GM12878 (cell line): ENCODE data around the gene CPHXL2. TPM values are rescaled to one million over a fixed set of nuclear protein-coding genes. Genes with fewer than 3 reads are reported as not detected.

Source experiments
- ATAC-seq: fragments of 200-7000 bp; cut with Tn5 transposase; 3 replicates; pipeline ENCODE4 v1.9.1; 2020; ENCODE audit warnings: mild to moderate bottlenecking, moderate library complexity
- BruUV-seq: library from RNA; stranded (reverse); fragments of 400-500 nt; replicated peaks from 2 replicates; lab custom pipeline; 2021; lab: Mats Ljungman, UMichigan
- CTCF ChIA-PET: fragments of 300-600 bp; sonication (Branson Sonifier 250); formaldehyde crosslinking; extraction: SDS; loops from one replicate; lab custom pipeline; 2021; ENCODE audit warnings: inconsistent platforms; lab: Yijun Ruan, JAX
- POLR2A ChIA-PET: fragments of 350-600 bp; formaldehyde crosslinking; extraction: SDS; loops from one replicate; lab custom pipeline; 2021; ENCODE audit warnings: inconsistent platforms; lab: Charles Lee
- RAD21 ChIA-PET: fragments of 300-600 bp; sonication (Branson Sonifier 250); formaldehyde crosslinking; loops from one replicate; lab custom pipeline; 2023; ENCODE audit warnings: antibody characterized with exemption; ENCODE audit not compliant: unreplicated experiment; lab: Charles Lee
- SMC1A ChIA-PET: fragments of 300-600 bp; sonication (Branson Sonifier 250); formaldehyde crosslinking; loops from one replicate; lab custom pipeline; 2023; ENCODE audit not compliant: unreplicated experiment, uncharacterized antibody; lab: Charles Lee
- DNase-seq: peaks from one replicate; pipeline ENCODE4 v3.0.0-alpha.2; 2011; ENCODE audit warnings: low read depth, low spot score
- FAIRE-seq: peaks from 3 replicates; lab custom pipeline; 2011; peaks lifted over from hg19 to GRCh38; lab: Jason Lieb, UNC
- H2AFZ ChIP-seq: 2 replicates; pipeline ENCODE4 v1.6.0; 2011; ENCODE audit warnings: low read depth, low read length, control low read depth; ENCODE audit not compliant: control insufficient read depth
- H3K27ac ChIP-seq: 2 replicates; pipeline ENCODE4 v1.5.1; 2011; ENCODE audit warnings: control low read depth; ENCODE audit not compliant: control insufficient read depth, insufficient read depth
- H3K27me3 ChIP-seq, 2 experiments: replicated peaks in 1 of 2; 2 replicates each; pipeline versions ENCODE4 v1.6.0 to v1.6.1; 2011; ENCODE audit warnings: low read length in 1 of 2; ENCODE audit not compliant: control insufficient read depth in 2 of 2, insufficient read depth in 2 of 2
- H3K36me3 ChIP-seq, 2 experiments: 2 replicates each; pipeline ENCODE4 v1.5.1; 2011; ENCODE audit warnings: low read length in 1 of 2; ENCODE audit not compliant: control insufficient read depth in 2 of 2, insufficient read depth in 2 of 2
- H3K4me1 ChIP-seq: 2 replicates; pipeline ENCODE4 v1.6.1; 2011; ENCODE audit warnings: mild to moderate bottlenecking, low read length, moderate library complexity, mixed read lengths; ENCODE audit not compliant: control insufficient read depth, insufficient read depth
- H3K4me2 ChIP-seq: 2 replicates; pipeline ENCODE4 v1.6.0; 2011; ENCODE audit warnings: control low read depth; ENCODE audit not compliant: control insufficient read depth, insufficient read depth
- H3K4me3 ChIP-seq: fragments of 200-600 bp; sonication (generic); 2 replicates; pipeline ENCODE4 v1.5.1; 2016
- H3K79me2 ChIP-seq: 2 replicates; pipeline ENCODE4 v1.6.0; 2011; ENCODE audit warnings: low read length; ENCODE audit not compliant: control insufficient read depth, insufficient read depth
- H3K9ac ChIP-seq: 2 replicates; pipeline ENCODE4 v1.8.0; 2011; ENCODE audit warnings: low read length, control low read depth, mixed read lengths; ENCODE audit not compliant: control insufficient read depth, insufficient read depth
- H3K9me3 ChIP-seq: replicated peaks from 3 replicates; pipeline ENCODE4 v1.5.1; 2011; ENCODE audit warnings: mild to moderate bottlenecking, low read length; ENCODE audit not compliant: control insufficient read depth, insufficient read depth
- H4K20me1 ChIP-seq: 2 replicates; pipeline ENCODE4 v1.6.0; 2011; ENCODE audit not compliant: control insufficient read depth, insufficient read depth
- EGR1 ChIP-seq, 2 experiments: IDR thresholded peaks; 1 replicate in 1 of 2; 2 replicates in 1 of 2; pipeline ENCODE4 v1.6.1; 2011 to 2012; ENCODE audit warnings: low read depth in 2 of 2, low read length in 2 of 2, borderline replicate concordance in 1 of 2, mild to moderate bottlenecking in 1 of 2, moderate library complexity in 1 of 2
- EZH2 ChIP-seq: IDR thresholded peaks from 2 replicates; pipeline ENCODE4 v1.6.1; 2012; ENCODE audit warnings: low read depth, mild to moderate bottlenecking, control low read depth, inconsistent platforms, low read length, borderline replicate concordance; ENCODE audit not compliant: control insufficient read depth
- FOS ChIP-seq: IDR thresholded peaks from 3 replicates; pipeline ENCODE4 v1.6.1; 2011; ENCODE audit warnings: borderline replicate concordance; ENCODE audit not compliant: insufficient read length; ENCODE audit errors: extremely low read depth
- NBN ChIP-seq: fragments of 450-650 bp; IDR thresholded peaks from 2 replicates; pipeline ENCODE4 v1.6.1; 2016
- PAX8 ChIP-seq: fragments of 450-650 bp; IDR thresholded peaks from 2 replicates; pipeline ENCODE4 v1.6.1; 2017; ENCODE audit warnings: mild to moderate bottlenecking, moderate library complexity
- RB1 ChIP-seq: fragments of 450-650 bp; formaldehyde crosslinking; IDR thresholded peaks from 2 replicates; pipeline ENCODE4 v1.6.1; 2017; ENCODE audit warnings: mild to moderate bottlenecking, borderline replicate concordance
- ZNF384 ChIP-seq: IDR thresholded peaks from 2 replicates; pipeline ENCODE4 v1.6.1; 2012; ENCODE audit warnings: low read depth, mild to moderate bottlenecking, low read length, improper control_type of control experiment, borderline replicate concordance
- ZNF687 ChIP-seq: fragments of 450-650 bp; IDR thresholded peaks from 2 replicates; pipeline ENCODE4 v1.6.1; 2017; ENCODE audit warnings: mild to moderate bottlenecking, moderate library complexity
- WGBS: methylation state at CpG from one replicate; pipeline ENCODE4 v1.1.6; 2016; ENCODE audit warnings: low lambda C conversion rate; ENCODE audit not compliant: insufficient replicate concordance, insufficient coverage; ENCODE audit errors: missing lambda C conversion rate; 5-methylcytosine and 5-hydroxymethylcytosine counted together
- in situ Hi-C: fragments of 300-500 bp; cut with MboI; formaldehyde crosslinking; loops from 9 replicates; pipeline ENCODE4 v1.14.3; 2018; ENCODE audit warnings: mixed read lengths
- intact Hi-C: fragments of 100-400 bp; cut with micrococcal nuclease; formaldehyde crosslinking; loops from one replicate; pipeline ENCODE4 v1.14.2; 2022; ENCODE audit not compliant: unreplicated experiment
- polyA plus RNA-seq, 11 experiments: library from polyadenylated mRNA; depleted of rRNA in 4 of 11; unstranded in 6 of 11; stranded (reverse) in 5 of 11; fragments of >200 nt; fragmentation: Nextera tagmentation in 4 of 11; fragmentation: Illumina TruSeq in 1 of 11; extraction: Ambion mirVana in 4 of 11; extraction: Trizol in 1 of 11; gene quantifications; 1 replicate in 1 of 11; 2 replicates in 10 of 11; pipeline versions ENCODE4 v1.2.1 to v1.2.3, GENCODE V29; 2011 to 2016; ENCODE audit warnings: inconsistent platforms in 2 of 11, missing spikeins in 2 of 11, low read depth in 1 of 11
- total RNA-seq, 4 experiments: library from RNA; depleted of rRNA in 3 of 4; stranded (reverse); fragments of >200 nt in 3 of 4; fragmentation: Illumina TruSeq in 1 of 4; extraction: Trizol in 1 of 4; gene quantifications; 2 replicates each; pipeline versions ENCODE4 v1.2.1 to v1.2.3, GENCODE V29; 2013 to 2021
- TF ChIP-seq, protein P1 (sequence below): fragments of 450-650 bp; formaldehyde crosslinking; IDR thresholded peaks from 2 replicates; pipeline ENCODE4 v1.4.0; 2022; ENCODE audit warnings: mild to moderate bottlenecking, moderate library complexity

CPHXL2 gene
- total and polyA plus RNA-seq, 10 of the 15 experiments (the other 5 are each of a cell fraction or from before 2014, with no cell fraction given) = not detected

- 0 out of 3 replicates have a peak, but pooled peaks of 1 of the 2 experiments have one; percentile 7 for TF ChIP-seq EGR1 (IDR thresholded peaks at IDR 0.05; ENCODE audit: borderline replicate concordance in 1 of 2, low read depth in 2 of 2, low read length in 2 of 2)
- no peak for TF ChIP-seq EZH2
- TF ChIP-seq RB1 = 0 out of 2 replicates have a peak, but pooled peaks have one; percentile 8
- peak; percentile 69; the same call in 1 of the 2 replicates for TF ChIP-seq NBN
- TF ChIP-seq, all 136 proteins: peak for 20
These were observed 28.3 kb downstream of the CPHXL2 start (continued) for GRCh38 chr16:75648265-75649076.

- Histone ChIP-seq H3K9me3 (no peaks in the 10 kb centered on the region), H2AFZ (peak within 1 kb of the TSS; percentile 83), H3K36me3 (peaks cover 0 to 10% of the 10 kb centered on the region in 2 experiments; a peak in 3 of 4 replicates), H4K20me1 (peaks cover 4% of the 10 kb centered on the region; the same call in 1 of the 2 replicates), H3K27me3 (no peaks in the 10 kb centered on the region; a peak in 1 of 4 replicates), H3K27ac (peak within 1 kb of the TSS; percentile 86), H3K79me2 (peaks cover 94% of the 10 kb centered on the region), H3K4me2 (peak within 1 kb of the TSS; percentile 89), H3K9ac (peak within 1 kb of the TSS; percentile 75), H3K4me3 (peak within 1 kb of the TSS; percentile 85), H3K4me1 (peaks cover 25% of the 10 kb centered on the region)
- WGBS = under 1% methylated on average over 76 of the region's 76 CpGs
- intact Hi-C loops (loop anchor here (1.0 to 2.0 kb wide), 2 partner anchors 25 to 117 kb away; partner anchors contain the start of gene ADAT1), in situ Hi-C loops (loop anchor here (5.0 kb wide), 2 partner anchors 115 to 1545 kb away; partner anchors contain the start of gene MON1B)
- CTCF ChIA-PET = interaction anchor here (0.8 to 5.6 kb wide), 8 partner anchors 13 to 214 kb away, joined by 3 to 51 read pairs (median 3); partner anchors contain the start of genes ADAT1, CFDP1, GABARAPL2 and TMEM231
- RAD21 ChIA-PET = interaction anchor here (0.6 to 6.0 kb wide), 12 partner anchors 26 to 948 kb away, joined by 3 to 46 read pairs (median 3); partner anchors contain the start of genes ADAT1 and GABARAPL2
- SMC1A ChIA-PET = interaction anchor here (0.5 to 8.1 kb wide), 13 partner anchors 9 to 214 kb away, joined by 3 to 69 read pairs (median 3); partner anchors contain the start of genes ADAT1, CFDP1 and TMEM231
- DNase-seq = peak; percentile 85
- FAIRE-seq = peak; percentile 90
- POLR2A ChIA-PET = interaction anchor here (0.6 to 6.1 kb wide), 11 partner anchors 9 to 1045 kb away, joined by 3 to 67 read pairs (median 5); partner anchors contain the start of genes ADAT1, CFDP1, GABARAPL2 and TMEM231
- peak; percentile 91 for ATAC-seq
- BruUV-seq = TSS peak; percentile 58
- TF ChIP-seq FOS (no peak), ZNF384 (no peak), PAX8 (no peak), ZNF687 (peak; percentile 81; the same call in 1 of the 2 replicates)
- TF ChIP-seq, protein P1, sequence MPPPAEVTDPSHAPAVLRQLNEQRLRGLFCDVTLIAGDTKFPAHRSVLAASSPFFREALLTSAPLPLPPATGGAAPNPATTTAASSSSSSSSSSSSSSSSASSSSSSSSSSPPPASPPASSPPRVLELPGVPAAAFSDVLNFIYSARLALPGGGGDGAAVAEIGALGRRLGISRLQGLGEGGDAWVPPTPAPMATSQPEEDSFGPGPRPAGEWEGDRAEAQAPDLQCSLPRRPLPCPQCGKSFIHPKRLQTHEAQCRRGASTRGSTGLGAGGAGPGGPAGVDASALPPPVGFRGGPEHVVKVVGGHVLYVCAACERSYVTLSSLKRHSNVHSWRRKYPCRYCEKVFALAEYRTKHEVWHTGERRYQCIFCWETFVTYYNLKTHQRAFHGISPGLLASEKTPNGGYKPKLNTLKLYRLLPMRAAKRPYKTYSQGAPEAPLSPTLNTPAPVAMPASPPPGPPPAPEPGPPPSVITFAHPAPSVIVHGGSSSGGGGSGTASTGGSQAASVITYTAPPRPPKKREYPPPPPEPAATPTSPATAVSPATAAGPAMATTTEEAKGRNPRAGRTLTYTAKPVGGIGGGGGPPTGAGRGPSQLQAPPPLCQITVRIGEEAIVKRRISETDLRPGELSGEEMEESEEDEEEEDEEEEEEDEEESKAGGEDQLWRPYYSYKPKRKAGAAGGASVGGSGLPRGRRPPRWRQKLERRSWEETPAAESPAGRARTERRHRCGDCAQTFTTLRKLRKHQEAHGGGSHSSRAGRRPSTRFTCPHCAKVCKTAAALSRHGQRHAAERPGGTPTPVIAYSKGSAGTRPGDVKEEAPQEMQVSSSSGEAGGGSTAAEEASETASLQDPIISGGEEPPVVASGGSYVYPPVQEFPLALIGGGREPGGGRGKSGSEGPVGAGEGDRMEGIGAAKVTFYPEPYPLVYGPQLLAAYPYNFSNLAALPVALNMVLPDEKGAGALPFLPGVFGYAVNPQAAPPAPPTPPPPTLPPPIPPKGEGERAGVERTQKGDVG (CRISPR knock-in tag) = no peak
These were observed 29.1 kb downstream of the CPHXL2 start, which contains the start of the genes KARS1 and TERF2IP for GRCh38 chr16:75647492-75648264. Gene KARS1 (minus strand): TSS chr16:75647665. CDS start chr16:75647639, 26 bp downstream. Gene TERF2IP (plus strand): TSS chr16:75647773. CDS start chr16:75647883, 110 bp downstream.
